ENCODE results near the gene TEAD1. TPM values are rescaled to one million over a fixed set of nuclear protein-coding genes. Genes with fewer than 3 reads are reported as not detected.

Gene TEAD1
- total RNA-seq, 1 experiment from 2014 or later: 102 TPM

DNA sequence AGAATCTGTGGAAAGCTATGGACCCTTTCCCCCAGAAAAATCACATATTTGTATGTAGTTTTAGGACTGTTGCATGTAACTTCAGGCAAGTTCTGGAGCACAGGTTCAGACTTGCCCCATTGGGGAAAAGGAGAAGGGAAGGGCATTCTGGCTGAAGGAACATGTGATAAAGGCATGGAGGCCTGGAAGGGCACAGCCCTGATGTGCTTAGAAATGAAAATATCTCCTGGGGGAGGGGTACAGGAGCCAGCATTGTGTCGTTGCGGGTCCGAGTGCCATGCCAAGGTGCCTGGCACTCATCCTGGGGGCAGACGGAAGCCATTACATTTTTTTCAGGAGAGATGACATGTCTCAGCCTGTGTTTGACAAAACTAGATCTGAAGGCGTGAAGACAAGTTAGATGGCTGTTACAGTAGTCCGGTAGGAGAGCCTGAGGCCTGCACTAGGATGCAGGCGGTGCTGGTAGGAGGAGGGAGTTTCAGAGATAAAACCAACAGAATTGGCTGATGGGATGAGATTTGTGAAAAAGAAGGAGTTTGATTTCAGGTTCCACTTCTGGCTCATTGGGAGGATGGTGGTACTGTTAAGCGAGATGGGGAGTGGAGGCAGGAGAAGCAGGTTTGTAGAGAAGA, 96.9 kb downstream of the TEAD1 start:
- BruUV-seq (replicated peaks): no TSS peak
- Histone ChIP-seq H3K4me1 (ENCODE audit: control insufficient read depth, insufficient read depth, low read length) (peaks cover 15% of the 10 kb centered on the region), H3K27me3 (ENCODE audit: control insufficient read depth, insufficient read depth, low read length) (no peaks in the 10 kb centered on the region), H3K36me3 (ENCODE audit: control insufficient read depth, insufficient read depth, low read length) (no peaks in the 10 kb centered on the region), H3K27ac (ENCODE audit: low read length) (no peak overlapping the region), H3K4me3 (ENCODE audit: low read depth in 2 of 2, low read length in 2 of 2) (no peak overlapping the region), H3K9me3 (ENCODE audit: control insufficient read depth, insufficient read depth, low read depth, low read length) (no peaks in the 10 kb centered on the region)
- no peak for ATAC-seq
- intact Hi-C loops (cut with micrococcal nuclease; ENCODE audit: unreplicated experiment): no loop called here
- DNase-seq (ENCODE audit: low read depth, low spot score): no peak
- in situ Hi-C loops (cut with HindIII; ENCODE audit: low pct_unique_long_range_greater_than_20kb, low sequenced_read_pairs): no loop called here
- POLR2A ChIA-PET: no interaction called here
- CTCF ChIA-PET: no interaction called here
- TF ChIP-seq TCF7L2 (IDR thresholded peaks at IDR 0.05; ENCODE audit: low read depth, low read length): no peak

DNA sequence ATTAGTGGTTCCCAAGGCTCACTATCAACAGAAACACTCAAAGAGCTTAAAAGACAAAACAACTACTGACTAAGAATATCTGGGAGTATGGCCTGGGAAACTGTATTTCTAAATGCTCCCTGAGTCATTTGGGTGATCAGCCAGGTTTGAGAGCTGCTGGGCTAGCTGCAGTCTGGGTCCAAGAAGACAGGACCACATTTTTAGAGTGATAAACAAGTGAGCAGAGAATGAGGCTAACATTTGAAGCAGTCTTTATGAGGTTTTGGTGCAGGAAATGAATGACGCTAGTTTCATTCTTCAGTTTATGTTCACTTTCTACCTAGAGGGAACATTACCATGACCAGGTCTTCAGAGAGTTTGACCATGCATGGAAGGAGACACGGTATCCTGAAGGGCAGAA, 97.7 kb downstream of the TEAD1 start:
- Histone ChIP-seq H3K9me3 (ENCODE audit: control insufficient read depth, insufficient read depth, low read depth, low read length) (no peaks in the 10 kb centered on the region), H3K4me3 (ENCODE audit: low read depth in 2 of 2, low read length in 2 of 2) (no peak overlapping the region), H3K4me1 (ENCODE audit: control insufficient read depth, insufficient read depth, low read length) (peaks cover 15% of the 10 kb centered on the region), H3K27me3 (ENCODE audit: control insufficient read depth, insufficient read depth, low read length) (no peaks in the 10 kb centered on the region), H3K36me3 (ENCODE audit: control insufficient read depth, insufficient read depth, low read length) (no peaks in the 10 kb centered on the region), H3K27ac (ENCODE audit: low read length) (no peak overlapping the region)
- DNase-seq (ENCODE audit: low read depth, low spot score): no peak
- intact Hi-C loops (cut with micrococcal nuclease; ENCODE audit: unreplicated experiment) (no loop called here), in situ Hi-C loops (cut with HindIII; ENCODE audit: low pct_unique_long_range_greater_than_20kb, low sequenced_read_pairs) (no loop called here)
- POLR2A ChIA-PET: no interaction called here
- CTCF ChIA-PET: no interaction called here
- TF ChIP-seq POLR2AphosphoS5 (IDR thresholded peaks at IDR 0.05; ENCODE audit: low read depth, low read length) (no peak), SIN3A (IDR thresholded peaks at IDR 0.05; ENCODE audit: borderline replicate concordance, insufficient read depth, low read depth, low read length) (no peak), TCF7L2 (IDR thresholded peaks at IDR 0.05; ENCODE audit: low read depth, low read length) (no peak)
- TF ChIP-seq, protein P1, sequence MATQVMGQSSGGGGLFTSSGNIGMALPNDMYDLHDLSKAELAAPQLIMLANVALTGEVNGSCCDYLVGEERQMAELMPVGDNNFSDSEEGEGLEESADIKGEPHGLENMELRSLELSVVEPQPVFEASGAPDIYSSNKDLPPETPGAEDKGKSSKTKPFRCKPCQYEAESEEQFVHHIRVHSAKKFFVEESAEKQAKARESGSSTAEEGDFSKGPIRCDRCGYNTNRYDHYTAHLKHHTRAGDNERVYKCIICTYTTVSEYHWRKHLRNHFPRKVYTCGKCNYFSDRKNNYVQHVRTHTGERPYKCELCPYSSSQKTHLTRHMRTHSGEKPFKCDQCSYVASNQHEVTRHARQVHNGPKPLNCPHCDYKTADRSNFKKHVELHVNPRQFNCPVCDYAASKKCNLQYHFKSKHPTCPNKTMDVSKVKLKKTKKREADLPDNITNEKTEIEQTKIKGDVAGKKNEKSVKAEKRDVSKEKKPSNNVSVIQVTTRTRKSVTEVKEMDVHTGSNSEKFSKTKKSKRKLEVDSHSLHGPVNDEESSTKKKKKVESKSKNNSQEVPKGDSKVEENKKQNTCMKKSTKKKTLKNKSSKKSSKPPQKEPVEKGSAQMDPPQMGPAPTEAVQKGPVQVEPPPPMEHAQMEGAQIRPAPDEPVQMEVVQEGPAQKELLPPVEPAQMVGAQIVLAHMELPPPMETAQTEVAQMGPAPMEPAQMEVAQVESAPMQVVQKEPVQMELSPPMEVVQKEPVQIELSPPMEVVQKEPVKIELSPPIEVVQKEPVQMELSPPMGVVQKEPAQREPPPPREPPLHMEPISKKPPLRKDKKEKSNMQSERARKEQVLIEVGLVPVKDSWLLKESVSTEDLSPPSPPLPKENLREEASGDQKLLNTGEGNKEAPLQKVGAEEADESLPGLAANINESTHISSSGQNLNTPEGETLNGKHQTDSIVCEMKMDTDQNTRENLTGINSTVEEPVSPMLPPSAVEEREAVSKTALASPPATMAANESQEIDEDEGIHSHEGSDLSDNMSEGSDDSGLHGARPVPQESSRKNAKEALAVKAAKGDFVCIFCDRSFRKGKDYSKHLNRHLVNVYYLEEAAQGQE (IDR thresholded peaks at IDR 0.05; ENCODE audit: insufficient read depth in 1 of 2, low read depth in 2 of 2, low read length in 1 of 2): no peak
- TF ChIP-seq, protein P2, sequence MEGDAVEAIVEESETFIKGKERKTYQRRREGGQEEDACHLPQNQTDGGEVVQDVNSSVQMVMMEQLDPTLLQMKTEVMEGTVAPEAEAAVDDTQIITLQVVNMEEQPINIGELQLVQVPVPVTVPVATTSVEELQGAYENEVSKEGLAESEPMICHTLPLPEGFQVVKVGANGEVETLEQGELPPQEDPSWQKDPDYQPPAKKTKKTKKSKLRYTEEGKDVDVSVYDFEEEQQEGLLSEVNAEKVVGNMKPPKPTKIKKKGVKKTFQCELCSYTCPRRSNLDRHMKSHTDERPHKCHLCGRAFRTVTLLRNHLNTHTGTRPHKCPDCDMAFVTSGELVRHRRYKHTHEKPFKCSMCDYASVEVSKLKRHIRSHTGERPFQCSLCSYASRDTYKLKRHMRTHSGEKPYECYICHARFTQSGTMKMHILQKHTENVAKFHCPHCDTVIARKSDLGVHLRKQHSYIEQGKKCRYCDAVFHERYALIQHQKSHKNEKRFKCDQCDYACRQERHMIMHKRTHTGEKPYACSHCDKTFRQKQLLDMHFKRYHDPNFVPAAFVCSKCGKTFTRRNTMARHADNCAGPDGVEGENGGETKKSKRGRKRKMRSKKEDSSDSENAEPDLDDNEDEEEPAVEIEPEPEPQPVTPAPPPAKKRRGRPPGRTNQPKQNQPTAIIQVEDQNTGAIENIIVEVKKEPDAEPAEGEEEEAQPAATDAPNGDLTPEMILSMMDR (IDR thresholded peaks at IDR 0.05): no peak
- ATAC-seq: no peak
- BruUV-seq (replicated peaks): no TSS peak

DNA sequence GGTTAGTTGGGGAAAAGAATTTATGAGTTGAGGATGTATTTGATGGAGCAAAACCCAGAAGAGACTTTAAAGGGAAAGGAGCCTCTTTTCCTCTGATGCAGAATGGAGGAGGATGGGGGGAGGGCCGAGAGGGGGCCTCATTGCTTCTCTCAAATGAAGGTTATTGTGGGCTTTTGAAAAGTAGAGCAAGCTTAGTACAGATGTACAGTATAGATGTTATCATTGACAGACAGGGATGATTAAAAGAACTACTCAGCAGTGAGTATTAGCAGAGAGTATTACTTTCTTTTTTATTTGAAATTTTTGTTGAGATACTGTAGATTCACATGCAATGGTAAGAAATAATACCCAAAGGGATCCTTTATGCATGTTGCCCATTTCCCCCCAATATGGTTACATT, 98.1 kb downstream of the TEAD1 start:
- BruUV-seq (replicated peaks): no TSS peak
- Histone ChIP-seq H3K27me3 (ENCODE audit: control insufficient read depth, insufficient read depth, low read length) (no peaks in the 10 kb centered on the region), H3K4me3 (ENCODE audit: low read depth in 2 of 2, low read length in 2 of 2) (no peak overlapping the region), H3K36me3 (ENCODE audit: control insufficient read depth, insufficient read depth, low read length) (no peaks in the 10 kb centered on the region), H3K27ac (ENCODE audit: low read length) (no peak overlapping the region), H3K4me1 (ENCODE audit: control insufficient read depth, insufficient read depth, low read length) (peaks cover 17% of the 10 kb centered on the region), H3K9me3 (ENCODE audit: control insufficient read depth, insufficient read depth, low read depth, low read length) (no peaks in the 10 kb centered on the region)
- intact Hi-C loops (cut with micrococcal nuclease; ENCODE audit: unreplicated experiment) (no loop called here), in situ Hi-C loops (cut with HindIII; ENCODE audit: low pct_unique_long_range_greater_than_20kb, low sequenced_read_pairs) (no loop called here)
- CTCF ChIA-PET: no interaction called here
- DNase-seq (ENCODE audit: low read depth, low spot score) (no peak), ATAC-seq (no peak)
- POLR2A ChIA-PET: interaction anchor here (0.6 kb wide), 1 partner anchor 889 kb away, joined by 7 read pairs; no protein-coding TSS in a partner anchor
- TF ChIP-seq TCF7L2 (IDR thresholded peaks at IDR 0.05; ENCODE audit: low read depth, low read length) (no peak), SIN3A (IDR thresholded peaks at IDR 0.05; ENCODE audit: borderline replicate concordance, insufficient read depth, low read depth, low read length) (no peak), POLR2AphosphoS5 (IDR thresholded peaks at IDR 0.05; ENCODE audit: low read depth, low read length) (no peak)
- TF ChIP-seq, protein P1 (IDR thresholded peaks at IDR 0.05; ENCODE audit: insufficient read depth in 1 of 2, low read depth in 2 of 2, low read length in 1 of 2): no peak
- TF ChIP-seq, protein P2 (IDR thresholded peaks at IDR 0.05): no peak
